Trophoblast cell (in vitro differentiated cells and primary cell): ENCODE measurements around the gene RFX1.

Experiments
- DNase-seq, 2 donors: peaks; one replicate each; pipeline ENCODE4 v3.0.0-alpha.2; 2016
- H2AFZ ChIP-seq: 2 replicates; pipeline ENCODE4 v1.6.1; 2013; ENCODE audit warnings: low read length, moderate library complexity, mild to moderate bottlenecking; ENCODE audit not compliant: insufficient read depth, poor library complexity
- H2AK5ac ChIP-seq: 2 replicates; pipeline ENCODE4 v1.6.1; 2013; ENCODE audit warnings: mild to moderate bottlenecking, low read length
- H2BK120ac ChIP-seq: 2 replicates; pipeline ENCODE4 v1.6.1; 2013; ENCODE audit warnings: low read length, mild to moderate bottlenecking, moderate library complexity; ENCODE audit not compliant: insufficient read depth, poor library complexity
- H2BK12ac ChIP-seq: 2 replicates; pipeline ENCODE4 v1.6.1; 2013; ENCODE audit warnings: mild to moderate bottlenecking, low read length, moderate library complexity
- H2BK5ac ChIP-seq: 2 replicates; pipeline ENCODE4 v1.6.1; 2013; ENCODE audit warnings: low read length, low read depth, moderate library complexity, mild to moderate bottlenecking; ENCODE audit not compliant: poor library complexity
- H3K14ac ChIP-seq: 2 replicates; pipeline ENCODE4 v1.6.1; 2013; ENCODE audit warnings: mild to moderate bottlenecking, low read length
- H3K18ac ChIP-seq: 2 replicates; pipeline ENCODE4 v1.6.1; 2013; ENCODE audit warnings: mild to moderate bottlenecking, low read length
- H3K23ac ChIP-seq: 2 replicates; pipeline ENCODE4 v1.6.1; 2013; ENCODE audit warnings: low read length
- H3K27ac ChIP-seq: 2 replicates; pipeline ENCODE4 v1.5.1; 2013; ENCODE audit warnings: low read depth, mild to moderate bottlenecking, inconsistent platforms, low read length, moderate library complexity
- H3K27me3 ChIP-seq: 2 replicates; pipeline ENCODE4 v1.6.1; 2013; ENCODE audit warnings: inconsistent platforms, mild to moderate bottlenecking, low read length, moderate library complexity; ENCODE audit not compliant: insufficient read depth
- H3K36me3 ChIP-seq, 2 experiments: 1 replicate in 1 of 2; 2 replicates in 1 of 2; pipeline ENCODE4 v1.6.1; 2013; ENCODE audit warnings: low read length in 2 of 2, mild to moderate bottlenecking in 2 of 2, moderate library complexity in 1 of 2; ENCODE audit not compliant: insufficient read depth in 2 of 2, control insufficient read depth in 1 of 2
- H3K4ac ChIP-seq: 2 replicates; pipeline ENCODE4 v1.6.1; 2013; ENCODE audit warnings: low read depth, mild to moderate bottlenecking, low read length, moderate library complexity
- H3K4me1 ChIP-seq, 2 experiments: 1 replicate in 1 of 2; 2 replicates in 1 of 2; pipeline ENCODE4 v1.6.1; 2013; ENCODE audit warnings: low read length in 2 of 2, mild to moderate bottlenecking in 2 of 2, moderate library complexity in 1 of 2; ENCODE audit not compliant: insufficient read depth in 2 of 2, control insufficient read depth in 1 of 2
- H3K4me2 ChIP-seq: 2 replicates; pipeline ENCODE4 v1.6.1; 2013; ENCODE audit warnings: inconsistent platforms, mild to moderate bottlenecking, low read length, moderate library complexity
- H3K4me3 ChIP-seq: 2 replicates; pipeline ENCODE4 v1.5.1; 2013; ENCODE audit warnings: mild to moderate bottlenecking, low read depth, low read length, inconsistent platforms
- H3K79me1 ChIP-seq: one replicate; pipeline ENCODE4 v1.6.1; 2013; ENCODE audit warnings: low read length
- H3K79me2 ChIP-seq: 2 replicates; pipeline ENCODE4 v1.6.1; 2013; ENCODE audit warnings: low read length, mild to moderate bottlenecking; ENCODE audit not compliant: control insufficient read depth, insufficient read depth, poor library complexity
- H3K9ac ChIP-seq: 2 replicates; pipeline ENCODE4 v1.6.1; 2013; ENCODE audit warnings: mild to moderate bottlenecking, low read length
- H3K9me3 ChIP-seq: 2 replicates; pipeline ENCODE4 v1.6.1; 2013; ENCODE audit warnings: low read depth, mild to moderate bottlenecking, control low read depth, inconsistent platforms, low read length; ENCODE audit not compliant: insufficient read depth
- H4K12ac ChIP-seq: 2 replicates; pipeline ENCODE4 v1.6.1; 2013; ENCODE audit warnings: low read depth, mild to moderate bottlenecking, low read length, moderate library complexity
- H4K8ac ChIP-seq: 2 replicates; pipeline ENCODE4 v1.6.1; 2013; ENCODE audit warnings: low read depth, mild to moderate bottlenecking, low read length, moderate library complexity
- H4K91ac ChIP-seq: one replicate; pipeline ENCODE4 v1.6.1; 2013; ENCODE audit warnings: low read depth, mild to moderate bottlenecking, low read length, moderate library complexity
- WGBS: extraction: QIAGEN DNeasy Blood & Tissue Kit; methylation state at CpG from one replicate; pipeline ENCODE4 v1.1.7; 2013; ENCODE audit warnings: missing lambda C conversion rate; ENCODE audit not compliant: insufficient read length, insufficient coverage; ENCODE audit errors: extremely low coverage; 5-methylcytosine and 5-hydroxymethylcytosine counted together

RFX1 gene

DNA sequence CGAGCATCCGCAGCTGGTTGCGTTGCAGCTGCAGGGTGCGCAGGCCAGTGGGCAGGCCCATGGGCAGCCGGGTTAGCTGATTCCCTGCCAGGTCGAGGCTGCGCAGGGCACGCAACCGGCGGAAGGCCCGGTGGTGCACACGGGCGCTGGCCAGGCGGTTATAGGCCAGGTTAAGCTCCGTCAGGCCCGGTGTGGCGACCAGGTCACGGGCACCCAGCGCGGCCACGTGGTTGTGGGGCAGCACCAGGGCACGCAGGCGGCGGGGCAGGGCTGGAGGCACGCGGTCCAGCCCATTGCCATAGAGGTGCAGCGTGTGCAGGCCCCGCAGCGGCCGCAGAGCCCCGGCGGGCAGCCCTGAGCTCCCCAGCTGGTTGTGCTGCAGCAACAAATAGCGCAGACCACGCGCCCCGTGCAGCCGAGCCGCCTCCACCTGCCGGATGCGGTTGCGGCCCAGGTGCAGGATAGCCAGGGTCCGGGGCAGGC is 73.2 kb downstream of the RFX1 start:
- Histone ChIP-seq H2AFZ (no peak overlapping the region), H3K9ac (no peak overlapping the region), H3K23ac (no peak overlapping the region), H4K91ac (no peak overlapping the region), H4K8ac (no peak overlapping the region), H3K4ac (no peak overlapping the region), H3K79me2 (no peaks in the 10 kb centered on the region), H3K4me1 (no peaks in the 10 kb centered on the region), H3K14ac (no peak overlapping the region), H3K18ac (no peak overlapping the region), H2AK5ac (no peak overlapping the region), H3K4me2 (no peak overlapping the region), H3K27me3 (no peaks in the 10 kb centered on the region), H2BK5ac (no peak overlapping the region), H2BK120ac (no peak overlapping the region), H3K9me3 (peaks cover 6% of the 10 kb centered on the region), H4K12ac (no peak overlapping the region), H2BK12ac (no peak overlapping the region), H3K36me3 (peaks cover 16 to 20% of the 10 kb centered on the region in 2 experiments), H3K27ac (no peak overlapping the region), H3K4me3 (no peak overlapping the region), H3K79me1 (no peaks in the 10 kb centered on the region)
- WGBS: no CpG with 5 or more reads among the region's 42 CpGs
- DNase-seq: no peak

DNA sequence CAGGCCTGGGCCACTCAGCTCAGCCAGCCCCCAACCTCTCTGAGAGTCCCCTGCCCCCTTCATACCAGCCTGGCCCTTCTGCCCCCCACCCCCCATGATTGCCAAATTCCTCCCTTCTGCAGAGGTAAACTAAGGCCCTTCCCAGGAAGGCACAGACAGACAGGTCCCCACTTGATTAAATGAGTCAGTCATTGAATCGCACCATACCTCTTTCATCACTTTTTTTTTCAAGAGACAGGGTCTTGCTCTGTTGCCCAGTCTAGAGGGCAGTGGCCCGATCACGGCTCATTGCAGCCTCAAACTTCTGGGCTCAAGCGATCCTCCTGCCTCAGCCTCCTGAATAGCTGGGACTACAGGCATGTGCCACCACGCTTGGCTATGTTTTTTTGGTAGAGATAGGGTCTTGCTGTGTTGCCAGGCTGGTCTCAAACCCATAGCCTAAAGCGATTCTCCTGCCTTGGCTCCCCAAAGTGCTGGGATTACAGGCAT is 73.9 kb downstream of the RFX1 start:
- Histone ChIP-seq H3K36me3 (peaks cover 21 to 25% of the 10 kb centered on the region in 2 experiments), H3K79me2 (no peaks in the 10 kb centered on the region), H2AK5ac (no peak overlapping the region), H2BK120ac (no peak overlapping the region), H3K27me3 (no peaks in the 10 kb centered on the region), H3K9ac (no peak overlapping the region), H3K4me3 (no peak overlapping the region), H2BK5ac (no peak overlapping the region), H4K12ac (no peak overlapping the region), H2BK12ac (no peak overlapping the region), H3K23ac (no peak overlapping the region), H3K4ac (no peak overlapping the region), H4K91ac (no peak overlapping the region), H4K8ac (no peak overlapping the region), H3K79me1 (no peaks in the 10 kb centered on the region), H2AFZ (no peak overlapping the region), H3K9me3 (peaks cover 6% of the 10 kb centered on the region), H3K18ac (no peak overlapping the region), H3K4me2 (no peak overlapping the region), H3K27ac (no peak overlapping the region), H3K4me1 (no peaks in the 10 kb centered on the region), H3K14ac (no peak overlapping the region)
- DNase-seq: no peak
- WGBS: no CpG with 5 or more reads among the region's 6 CpGs

DNA sequence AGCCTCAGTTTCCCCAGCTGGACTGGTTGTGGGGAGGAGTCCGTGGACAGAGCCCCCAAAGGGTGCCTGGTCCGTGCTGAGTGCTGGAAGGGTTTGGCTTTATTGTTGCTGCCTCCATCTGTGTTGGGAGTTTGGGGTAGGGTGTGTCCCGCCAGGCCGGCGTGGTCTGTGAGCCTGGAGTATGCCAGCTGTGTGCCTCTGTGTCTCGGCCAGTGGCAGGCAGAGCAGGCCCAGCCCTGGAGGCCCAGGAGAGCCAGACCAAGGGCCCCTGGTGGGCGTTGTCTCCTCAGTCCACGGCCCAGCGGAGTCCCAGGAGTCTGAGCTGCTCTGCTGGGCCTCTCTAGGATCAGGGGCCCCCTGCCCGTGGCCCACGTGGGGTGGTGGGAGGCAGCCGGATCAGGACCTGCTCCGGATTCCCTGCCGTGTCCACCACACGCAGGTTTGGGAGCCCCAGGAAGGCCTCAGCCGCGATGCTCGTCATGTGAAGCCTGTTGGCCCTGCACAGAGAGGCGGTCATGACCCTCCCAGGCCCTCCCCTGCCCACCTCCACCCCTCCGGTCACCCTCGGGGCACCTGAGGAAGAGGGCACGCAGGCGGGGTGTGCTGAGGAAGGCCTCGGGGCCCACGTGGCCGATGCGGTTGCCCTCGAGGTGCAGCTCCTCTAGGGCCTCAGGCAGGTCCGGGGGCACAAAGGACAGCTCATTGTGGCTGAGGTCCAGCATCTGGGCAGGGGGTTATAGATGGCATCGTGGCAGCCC is 74.5 kb downstream of the RFX1 start:
- Histone ChIP-seq H3K36me3 (peaks cover 27 to 31% of the 10 kb centered on the region in 2 experiments), H3K4me2 (no peak overlapping the region), H2AFZ (no peak overlapping the region), H2BK5ac (no peak overlapping the region), H3K9ac (no peak overlapping the region), H3K18ac (no peak overlapping the region), H3K79me2 (no peaks in the 10 kb centered on the region), H4K91ac (no peak overlapping the region), H3K23ac (no peak overlapping the region), H3K4me1 (no peaks in the 10 kb centered on the region), H4K12ac (no peak overlapping the region), H3K79me1 (no peaks in the 10 kb centered on the region), H3K4ac (no peak overlapping the region), H2BK120ac (no peak overlapping the region), H4K8ac (no peak overlapping the region), H3K27ac (no peak overlapping the region), H3K9me3 (peaks cover 6% of the 10 kb centered on the region), H3K14ac (no peak overlapping the region), H2BK12ac (no peak overlapping the region), H3K27me3 (no peaks in the 10 kb centered on the region), H3K4me3 (no peak overlapping the region), H2AK5ac (no peak overlapping the region)
- WGBS: no CpG with 5 or more reads among the region's 30 CpGs
- no peak for DNase-seq

- no peak overlapping the region for H2BK12ac ChIP-seq
- H3K27me3 ChIP-seq: no peaks in the 10 kb centered on the region
- H2BK5ac ChIP-seq: no peak overlapping the region
- H4K12ac ChIP-seq: no peak overlapping the region
- H3K4me2 ChIP-seq: no peak overlapping the region
- no peak overlapping the region for H2AK5ac ChIP-seq
- H3K18ac ChIP-seq: no peak overlapping the region
- H3K9me3 ChIP-seq: peaks cover 6% of the 10 kb centered on the region
- H3K23ac ChIP-seq: no peak overlapping the region
- H3K9ac ChIP-seq: no peak overlapping the region
- WGBS: no CpG with 5 or more reads among the region's 17 CpGs
- DNase-seq: no peak
- H3K79me2 ChIP-seq: no peaks in the 10 kb centered on the region
- H3K4me3 ChIP-seq: no peak overlapping the region
- H3K27ac ChIP-seq: no peak overlapping the region
- H2AFZ ChIP-seq: no peak overlapping the region
- no peaks in the 10 kb centered on the region for H3K79me1 ChIP-seq
- H3K4me1 ChIP-seq: no peaks in the 10 kb centered on the region
- no peak overlapping the region for H2BK120ac ChIP-seq
- no peak overlapping the region for H3K4ac ChIP-seq
- H4K91ac ChIP-seq: no peak overlapping the region
- no peak overlapping the region for H4K8ac ChIP-seq
- H3K36me3 ChIP-seq: peaks cover 32 to 38% of the 10 kb centered on the region in 2 experiments
- H3K14ac ChIP-seq: no peak overlapping the region
Observed at GRCh38 chr19:13930402-13930801, 75.7 kb downstream of the RFX1 start.
